Activated T-cell treated with anti-CD3 and anti-CD28 coated beads for 48 hours (primary cell): Measurements from ENCODE around the gene HNRNPH1.
"Not testable (repeated sequence)": the region's sequence is repeated elsewhere in the genome, so short reads cannot be mapped to it uniquely, and the experiment has no call there.

ENCODE experiments used
- DNase-seq: peaks from one replicate; pipeline ENCODE4 v3.0.0-alpha.2; 2020; ENCODE audit warnings: low read depth

Gene HNRNPH1

GRCh38 chr5:179623003-179623905, at the start of gene HNRNPH1:
TSS of gene HNRNPH1 (minus strand) at chr5:179623671. CDS start at chr5:179623133, 538 bp downstream.
- DNase-seq: peak; percentile 98

GRCh38 chr5:179668391-179668790, 44.9 kb upstream of the HNRNPH1 start:
- DNase-seq: peak; percentile 22

- DNase-seq: not testable (repeated sequence)
Measured at GRCh38 chr5:179661647-179662046, 38.2 kb upstream of the HNRNPH1 start.

- not testable (repeated sequence) for DNase-seq
Measured at GRCh38 chr5:179658179-179658856, 34.8 kb upstream of the HNRNPH1 start.

- peak; percentile 17 for DNase-seq
Measured at GRCh38 chr5:179657302-179658178, 34.1 kb upstream of the HNRNPH1 start.

GRCh38 chr5:179653135-179653534, 29.7 kb upstream of the HNRNPH1 start:
- DNase-seq: not testable (repeated sequence)

- not testable (repeated sequence) for DNase-seq
Measured at GRCh38 chr5:179650245-179650644, 26.8 kb upstream of the HNRNPH1 start.

- DNase-seq: not testable (repeated sequence)
Measured at GRCh38 chr5:179649166-179649703, 25.8 kb upstream of the HNRNPH1 start.

GRCh38 chr5:179648410-179648809, 24.9 kb upstream of the HNRNPH1 start:
- no peak for DNase-seq

- DNase-seq: not testable (repeated sequence)
Measured at GRCh38 chr5:179644766-179645165, 21.3 kb upstream of the HNRNPH1 start.

- not testable (repeated sequence) for DNase-seq
Measured at GRCh38 chr5:179643141-179643920, 19.9 kb upstream of the HNRNPH1 start.

GRCh38 chr5:179642626-179643025, 19.2 kb upstream of the HNRNPH1 start:
- not testable (repeated sequence) for DNase-seq

- not testable (repeated sequence) for DNase-seq
Measured at GRCh38 chr5:179641745-179642144, 18.3 kb upstream of the HNRNPH1 start.

GRCh38 chr5:179639296-179639695, 15.8 kb upstream of the HNRNPH1 start:
- not testable (repeated sequence) for DNase-seq

- not testable (repeated sequence) for DNase-seq
Measured at GRCh38 chr5:179634370-179635172, 11.1 kb upstream of the HNRNPH1 start.

GRCh38 chr5:179633501-179634369, 10.3 kb upstream of the HNRNPH1 start:
- DNase-seq: not testable (repeated sequence)

- no peak for DNase-seq
Measured at GRCh38 chr5:179624841-179625271, 1.4 kb upstream of the HNRNPH1 start.

GRCh38 chr5:179623906-179624741, 653 bp upstream of the HNRNPH1 start:
- peak; percentile 57 for DNase-seq
